IMR-90 (cell line): ENCODE data around the gene TCF7L2. TPM values are rescaled to one million over a fixed set of nuclear protein-coding genes. Genes with fewer than 3 reads are reported as not detected.

ENCODE experiments used
- ATAC-seq: fragments of 200-7000 bp; cut with Tn5 transposase; 2 replicates; pipeline ENCODE4 v1.9.1; 2020; ENCODE audit warnings: low read depth, mild to moderate bottlenecking, moderate library complexity
- BruUV-seq: library from RNA; stranded (reverse); fragments of 400-500 nt; replicated peaks from 2 replicates; lab custom pipeline; 2021; lab: Mats Ljungman, UMichigan
- CTCF ChIA-PET: fragments of 300-600 bp; formaldehyde crosslinking; extraction: SDS; loops from one replicate; lab custom pipeline; 2021; ENCODE audit warnings: antibody characterized with exemption; lab: Yijun Ruan, JAX
- POLR2A ChIA-PET: fragments of 300-600 bp; sonication (Branson Sonifier 250); formaldehyde crosslinking; loops from one replicate; lab custom pipeline; 2022; ENCODE audit warnings: antibody characterized with exemption; ENCODE audit not compliant: unreplicated experiment; lab: Charles Lee
- DNase-seq: peaks from one replicate; pipeline ENCODE4 v3.0.0; 2013
- H2AFZ ChIP-seq: replicated peaks from 2 replicates; pipeline ENCODE3; 2013; ENCODE audit warnings: low read length, mild to moderate bottlenecking; ENCODE audit not compliant: poor library complexity
- H2AK5ac ChIP-seq: 2 replicates; pipeline ENCODE4 v1.6.1; 2013; ENCODE audit warnings: low read depth, low read length, inconsistent platforms
- H2AK9ac ChIP-seq: replicated peaks from 2 replicates; pipeline ENCODE3; 2013; ENCODE audit warnings: mild to moderate bottlenecking, low read depth, low read length, moderate library complexity; ENCODE audit not compliant: poor library complexity
- H2BK120ac ChIP-seq: 2 replicates; pipeline ENCODE4 v1.6.1; 2013; ENCODE audit warnings: low read depth, low read length, inconsistent platforms
- H2BK15ac ChIP-seq: 3 replicates; pipeline ENCODE4 v1.6.1; 2013; ENCODE audit warnings: low read depth, low read length, inconsistent platforms
- H2BK20ac ChIP-seq: 2 replicates; pipeline ENCODE4 v1.6.1; 2013; ENCODE audit warnings: low read depth, mild to moderate bottlenecking, inconsistent platforms, low read length, moderate library complexity
- H2BK5ac ChIP-seq: 2 replicates; pipeline ENCODE4 v1.6.1; 2013; ENCODE audit warnings: mild to moderate bottlenecking, low read depth, low read length, inconsistent platforms; ENCODE audit not compliant: poor library complexity, severe bottlenecking
- H3K14ac ChIP-seq: replicated peaks from 2 replicates; pipeline ENCODE4 v1.6.1; 2013; ENCODE audit warnings: low read depth, low read length, inconsistent platforms
- H3K18ac ChIP-seq: 2 replicates; pipeline ENCODE4 v1.6.1; 2013; ENCODE audit warnings: low read depth, low read length, control low read depth
- H3K23ac ChIP-seq: 2 replicates; pipeline ENCODE4 v1.6.1; 2013; ENCODE audit warnings: low read depth, low read length, inconsistent platforms
- H3K27ac ChIP-seq: 2 replicates; pipeline ENCODE4 v1.5.1; 2013; ENCODE audit warnings: mild to moderate bottlenecking, control low read depth, low read length; ENCODE audit not compliant: insufficient read depth
- H3K27me3 ChIP-seq: 2 replicates; pipeline ENCODE4 v1.6.1; 2013; ENCODE audit warnings: low read length; ENCODE audit not compliant: control insufficient read depth, insufficient read depth
- H3K36me3 ChIP-seq: 2 replicates; pipeline ENCODE4 v1.6.1; 2013; ENCODE audit warnings: low read length, mixed read lengths; ENCODE audit not compliant: control insufficient read depth, insufficient read depth
- H3K4ac ChIP-seq: 2 replicates; pipeline ENCODE4 v1.6.1; 2013; ENCODE audit warnings: low read depth, low read length, inconsistent platforms
- H3K4me1 ChIP-seq: 2 replicates; pipeline ENCODE4 v1.6.1; 2013; ENCODE audit warnings: low read length, mixed read lengths; ENCODE audit not compliant: control insufficient read depth, insufficient read depth
- H3K4me2 ChIP-seq: 2 replicates; pipeline ENCODE4 v1.6.1; 2013; ENCODE audit warnings: low read depth, mild to moderate bottlenecking, control low read depth, low read length, moderate library complexity
- H3K4me3 ChIP-seq: 2 replicates; pipeline ENCODE4 v1.5.1; 2013; ENCODE audit warnings: low read depth, mild to moderate bottlenecking, control low read depth, low read length, moderate library complexity; ENCODE audit not compliant: insufficient read depth
- H3K56ac ChIP-seq: 2 replicates; pipeline ENCODE4 v1.6.1; 2013; ENCODE audit warnings: low read length, inconsistent platforms; ENCODE audit not compliant: insufficient read depth; ENCODE audit errors: extremely low read depth
- H3K79me1 ChIP-seq, 2 experiments: 2 replicates each; pipeline ENCODE4 v1.6.1; 2013; ENCODE audit warnings: low read length in 2 of 2, inconsistent platforms in 1 of 2, low read depth in 1 of 2
- H3K9ac ChIP-seq: 2 replicates; pipeline ENCODE4 v1.6.1; 2013; ENCODE audit warnings: low read depth, low read length, control low read depth
- H3K9me1 ChIP-seq: 2 replicates; pipeline ENCODE4 v1.6.1; 2013; ENCODE audit warnings: low read length, inconsistent platforms; ENCODE audit not compliant: insufficient read depth
- H3K9me3 ChIP-seq: 2 replicates; pipeline ENCODE4 v1.6.1; 2013; ENCODE audit warnings: low read length; ENCODE audit not compliant: control insufficient read depth, insufficient read depth
- H4K20me1 ChIP-seq: 2 replicates; pipeline ENCODE4 v1.6.1; 2013; ENCODE audit warnings: low read length, inconsistent platforms; ENCODE audit not compliant: insufficient read depth
- H4K5ac ChIP-seq: 2 replicates; pipeline ENCODE4 v1.6.1; 2013; ENCODE audit warnings: mild to moderate bottlenecking, low read depth, low read length, control low read depth
- H4K8ac ChIP-seq, 2 experiments: 2 replicates each; pipeline ENCODE4 v1.6.1; 2013; ENCODE audit warnings: low read depth in 2 of 2, low read length in 2 of 2, control low read depth in 1 of 2, inconsistent platforms in 1 of 2
- H4K91ac ChIP-seq: 2 replicates; pipeline ENCODE4 v1.6.1; 2013; ENCODE audit warnings: low read depth, low read length, inconsistent platforms; ENCODE audit not compliant: insufficient read depth
- BHLHE40 ChIP-seq: fragments of 150-350 bp; IDR thresholded peaks from 2 replicates; pipeline ENCODE4 v1.6.1; 2016; ENCODE audit warnings: mild to moderate bottlenecking, low read depth, low read length
- CEBPB ChIP-seq: IDR thresholded peaks from 2 replicates; pipeline ENCODE4 v1.6.1; 2012; ENCODE audit warnings: low read depth, low read length, improper control_type of control experiment
- CHD1 ChIP-seq: IDR thresholded peaks from 2 replicates; pipeline ENCODE4 v1.6.1; 2012; ENCODE audit warnings: low read depth, low read length, improper control_type of control experiment
- FOS ChIP-seq: fragments of 150-350 bp; IDR thresholded peaks from 2 replicates; pipeline ENCODE4 v1.6.1; 2016; ENCODE audit warnings: low read depth, low read length
- MAFK ChIP-seq: IDR thresholded peaks from 2 replicates; pipeline ENCODE4 v1.6.1; 2012; ENCODE audit warnings: low read depth, low read length, improper control_type of control experiment
- MAZ ChIP-seq: IDR thresholded peaks from 2 replicates; pipeline ENCODE4 v1.6.1; 2012; ENCODE audit warnings: low read depth, mild to moderate bottlenecking, low read length, improper control_type of control experiment, moderate library complexity, borderline replicate concordance
- MXI1 ChIP-seq: IDR thresholded peaks from 2 replicates; pipeline ENCODE4 v1.6.1; 2012; ENCODE audit warnings: low read depth, mild to moderate bottlenecking, low read length, moderate library complexity, borderline replicate concordance
- NFE2L2 ChIP-seq: fragments of 150-350 bp; IDR thresholded peaks from 2 replicates; pipeline ENCODE4 v1.6.1; 2016; ENCODE audit warnings: low read depth, mild to moderate bottlenecking, low read length
- POLR2A ChIP-seq: IDR thresholded peaks from 2 replicates; pipeline ENCODE4 v1.6.1; 2012; ENCODE audit warnings: mild to moderate bottlenecking, low read depth, low read length
- RAD21 ChIP-seq: IDR thresholded peaks from 2 replicates; pipeline ENCODE4 v1.6.1; 2012; ENCODE audit warnings: low read length, improper control_type of control experiment
- RCOR1 ChIP-seq: IDR thresholded peaks from 2 replicates; pipeline ENCODE4 v1.6.1; 2012; ENCODE audit warnings: mild to moderate bottlenecking, low read length, improper control_type of control experiment; ENCODE audit not compliant: insufficient replicate concordance
- RFX5 ChIP-seq: IDR thresholded peaks from 2 replicates; pipeline ENCODE4 v1.8.0; 2012; ENCODE audit warnings: low read depth, mild to moderate bottlenecking, low read length, moderate library complexity
- SMC3 ChIP-seq: fragments of 150-350 bp; IDR thresholded peaks from 2 replicates; pipeline ENCODE4 v1.6.1; 2016; ENCODE audit warnings: low read depth, mild to moderate bottlenecking, antibody characterized with exemption, low read length, moderate library complexity
- WGBS, 2 experiments: methylation state at CpG; one replicate each; pipeline versions ENCODE4 v1.1.5 to v1.1.7; 2013; ENCODE audit warnings: missing lambda C conversion rate in 2 of 2; ENCODE audit not compliant: insufficient read length in 1 of 2; ENCODE audit errors: extremely low coverage in 2 of 2; 5-methylcytosine and 5-hydroxymethylcytosine counted together
- dilution Hi-C: fragments of 300-500 bp; cut with HindIII; formaldehyde crosslinking; loops from one replicate; pipeline ENCODE4 v1.14.3; 2018; ENCODE audit warnings: low sequenced_read_pairs; ENCODE audit not compliant: unreplicated experiment
- in situ Hi-C: fragments of 300-500 bp; cut with MboI; formaldehyde crosslinking; loops from 3 replicates; pipeline ENCODE4 v1.14.3; 2019; ENCODE audit warnings: low sequenced_read_pairs, inconsistent platforms, mixed read lengths
- intact Hi-C: fragments of 100-400 bp; cut with micrococcal nuclease; formaldehyde crosslinking; loops from 2 replicates; pipeline ENCODE4 v1.10.0; 2022
- polyA plus RNA-seq, 3 experiments: library from polyadenylated mRNA; depleted of rRNA; stranded (reverse); fragments of >200 nt; gene quantifications; 2 replicates each; pipeline ENCODE4 v1.2.3, GENCODE V29; 2012; ENCODE audit warnings: low replicate concordance in 1 of 3
- total RNA-seq: library from RNA; depleted of rRNA; stranded (reverse); fragments of >200 nt; gene quantifications from 2 replicates; pipeline ENCODE4 v1.2.3, GENCODE V29; 2012
- TF ChIP-seq, protein P1 (sequence below): conservative IDR thresholded peaks from 2 replicates; pipeline ENCODE4 v1.5.1; 2012; ENCODE audit warnings: mild to moderate bottlenecking, low read depth, low read length, improper control_type of control experiment
- TF ChIP-seq, protein P2 (sequence below): fragments of 150-350 bp; IDR thresholded peaks from 2 replicates; pipeline ENCODE4 v1.6.1; 2017; ENCODE audit warnings: mild to moderate bottlenecking, antibody characterized with exemption, low read length, low read depth
- TF ChIP-seq, protein P3 (sequence below): fragments of 150-350 bp; IDR thresholded peaks from 2 replicates; pipeline ENCODE4 v1.6.1; 2016; ENCODE audit warnings: low read depth, mild to moderate bottlenecking, low read length, moderate library complexity, borderline replicate concordance

The TCF7L2 gene
- total and polyA plus RNA-seq, 2 of the 4 experiments (the other 2 are of a cell fraction), result 1.3 to 12.2 TPM

DNA sequence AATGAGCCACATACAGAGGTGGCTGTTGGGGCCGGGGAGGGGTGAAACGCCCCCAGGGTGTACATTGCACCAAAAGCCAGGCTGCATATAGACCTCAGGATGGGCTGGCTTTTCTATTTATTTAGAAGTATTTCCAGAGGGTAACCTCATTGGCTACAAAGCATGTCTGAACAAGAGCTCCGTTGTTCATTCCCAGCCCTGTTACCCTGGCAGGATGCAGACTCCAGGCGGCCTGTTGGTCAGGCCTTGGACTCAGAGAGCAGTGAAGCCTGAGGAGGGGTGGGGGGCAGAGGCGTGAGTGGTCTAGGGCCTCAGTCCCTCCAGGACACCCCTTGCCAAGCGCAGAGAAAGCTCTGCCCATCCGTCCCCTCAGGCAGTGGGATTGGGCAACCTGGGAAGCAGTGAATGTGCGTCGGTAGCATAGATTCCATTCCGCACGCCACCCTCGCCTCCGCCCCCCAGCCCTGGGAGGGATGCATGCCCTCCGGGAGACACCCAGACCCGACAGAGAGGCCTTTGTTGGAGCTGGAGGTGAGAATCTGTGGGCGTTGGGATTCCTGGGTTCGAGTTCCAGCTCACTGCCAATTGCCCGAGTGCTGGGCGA lies 41.9 kb downstream of the TCF7L2 start:
- H3K79me1 ChIP-seq, result peaks cover 41 to 65% of the 10 kb centered on the region in 2 experiments
- no peaks in the 10 kb centered on the region for H3K9me3 ChIP-seq
- H2BK120ac ChIP-seq, result no peak overlapping the region
- peaks cover 13% of the 10 kb centered on the region for H3K36me3 ChIP-seq
- no peak overlapping the region for H3K56ac ChIP-seq
- no peak overlapping the region for H2BK20ac ChIP-seq
- H3K18ac ChIP-seq, result no peak overlapping the region
- no peak overlapping the region for H2AK5ac ChIP-seq
- H3K4me2 ChIP-seq, result no peak overlapping the region
- H3K4me1 ChIP-seq, result peaks cover 2% of the 10 kb centered on the region; the same call in 1 of the 2 replicates
- WGBS, 2 experiments, result 95% methylated on average over 12 of the region's 19 CpGs; no CpG with 5 or more reads in 1 of the 2 experiments
- H3K14ac ChIP-seq, result no peak overlapping the region
- no peak overlapping the region for H2BK5ac ChIP-seq
- H4K5ac ChIP-seq, result no peak overlapping the region
- in situ Hi-C loops, result no loop called here
- H2AFZ ChIP-seq, result no peak overlapping the region
- no peak overlapping the region for H2AK9ac ChIP-seq
- ATAC-seq, result no peak
- no peaks in the 10 kb centered on the region for H3K27me3 ChIP-seq
- no peak overlapping the region for H3K4me3 ChIP-seq
- dilution Hi-C loops, result no loop called here
- ChIA-PET POLR2A (no interaction called here), CTCF (no interaction called here)
- TF ChIP-seq RAD21, result no peak
- TF ChIP-seq RFX5, result no peak
- TF ChIP-seq SMC3, result no peak
- TF ChIP-seq RCOR1, result no peak
- TF ChIP-seq, protein P1, sequence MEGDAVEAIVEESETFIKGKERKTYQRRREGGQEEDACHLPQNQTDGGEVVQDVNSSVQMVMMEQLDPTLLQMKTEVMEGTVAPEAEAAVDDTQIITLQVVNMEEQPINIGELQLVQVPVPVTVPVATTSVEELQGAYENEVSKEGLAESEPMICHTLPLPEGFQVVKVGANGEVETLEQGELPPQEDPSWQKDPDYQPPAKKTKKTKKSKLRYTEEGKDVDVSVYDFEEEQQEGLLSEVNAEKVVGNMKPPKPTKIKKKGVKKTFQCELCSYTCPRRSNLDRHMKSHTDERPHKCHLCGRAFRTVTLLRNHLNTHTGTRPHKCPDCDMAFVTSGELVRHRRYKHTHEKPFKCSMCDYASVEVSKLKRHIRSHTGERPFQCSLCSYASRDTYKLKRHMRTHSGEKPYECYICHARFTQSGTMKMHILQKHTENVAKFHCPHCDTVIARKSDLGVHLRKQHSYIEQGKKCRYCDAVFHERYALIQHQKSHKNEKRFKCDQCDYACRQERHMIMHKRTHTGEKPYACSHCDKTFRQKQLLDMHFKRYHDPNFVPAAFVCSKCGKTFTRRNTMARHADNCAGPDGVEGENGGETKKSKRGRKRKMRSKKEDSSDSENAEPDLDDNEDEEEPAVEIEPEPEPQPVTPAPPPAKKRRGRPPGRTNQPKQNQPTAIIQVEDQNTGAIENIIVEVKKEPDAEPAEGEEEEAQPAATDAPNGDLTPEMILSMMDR, result no peak
- no peak for TF ChIP-seq BHLHE40
- TF ChIP-seq MAFK, result no peak
- TF ChIP-seq MAZ, result no peak
- TF ChIP-seq NFE2L2, result no peak
- TF ChIP-seq MXI1, result no peak
- TF ChIP-seq, protein P2, sequence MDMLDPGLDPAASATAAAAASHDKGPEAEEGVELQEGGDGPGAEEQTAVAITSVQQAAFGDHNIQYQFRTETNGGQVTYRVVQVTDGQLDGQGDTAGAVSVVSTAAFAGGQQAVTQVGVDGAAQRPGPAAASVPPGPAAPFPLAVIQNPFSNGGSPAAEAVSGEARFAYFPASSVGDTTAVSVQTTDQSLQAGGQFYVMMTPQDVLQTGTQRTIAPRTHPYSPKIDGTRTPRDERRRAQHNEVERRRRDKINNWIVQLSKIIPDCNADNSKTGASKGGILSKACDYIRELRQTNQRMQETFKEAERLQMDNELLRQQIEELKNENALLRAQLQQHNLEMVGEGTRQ, result no peak
- TF ChIP-seq CEBPB, result no peak
- no peak for TF ChIP-seq POLR2A
- TF ChIP-seq CHD1, result no peak
- no peak for TF ChIP-seq FOS
- TF ChIP-seq, protein P3, sequence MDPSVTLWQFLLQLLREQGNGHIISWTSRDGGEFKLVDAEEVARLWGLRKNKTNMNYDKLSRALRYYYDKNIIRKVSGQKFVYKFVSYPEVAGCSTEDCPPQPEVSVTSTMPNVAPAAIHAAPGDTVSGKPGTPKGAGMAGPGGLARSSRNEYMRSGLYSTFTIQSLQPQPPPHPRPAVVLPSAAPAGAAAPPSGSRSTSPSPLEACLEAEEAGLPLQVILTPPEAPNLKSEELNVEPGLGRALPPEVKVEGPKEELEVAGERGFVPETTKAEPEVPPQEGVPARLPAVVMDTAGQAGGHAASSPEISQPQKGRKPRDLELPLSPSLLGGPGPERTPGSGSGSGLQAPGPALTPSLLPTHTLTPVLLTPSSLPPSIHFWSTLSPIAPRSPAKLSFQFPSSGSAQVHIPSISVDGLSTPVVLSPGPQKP, result no peak
- DNase-seq, result no peak
- no peak overlapping the region for H4K8ac ChIP-seq
- no peak overlapping the region for H4K91ac ChIP-seq
- H3K4ac ChIP-seq, result no peak overlapping the region
- H3K23ac ChIP-seq, result no peak overlapping the region
- no peak overlapping the region for H3K27ac ChIP-seq
- intact Hi-C loops, result no loop called here
- peaks cover 35% of the 10 kb centered on the region for H4K20me1 ChIP-seq
- no peak overlapping the region for H3K9ac ChIP-seq
- H2BK15ac ChIP-seq, result no peak overlapping the region
- H3K9me1 ChIP-seq, result peaks cover 5% of the 10 kb centered on the region
- no TSS peak for BruUV-seq
